Thyroid gland (tissue), 4 donors: ENCODE results near the gene IQSEC1.

ENCODE experiments used
- CTCF ChIP-seq, 6 experiments: fragments of 200-600 bp in 3 of 6; fragments of 450-650 bp in 3 of 6; sonication (generic) in 3 of 6; IDR thresholded peaks; one replicate each; pipeline ENCODE4 v1.5.1; 2016 to 2019; ENCODE audit warnings: antibody characterized with exemption in 6 of 6, mild to moderate bottlenecking in 2 of 6, inconsistent platforms in 1 of 6, moderate library complexity in 1 of 6
- POLR2A ChIP-seq, 2 donors: fragments of 450-650 bp; IDR thresholded peaks; one replicate each; pipeline ENCODE4 v1.6.1; 2017; ENCODE audit warnings: antibody characterized with exemption in 2 of 2, mild to moderate bottlenecking in 2 of 2, moderate library complexity in 1 of 2

GRCh38 chr3:13063225-13063624, 10.0 kb downstream of the IQSEC1 start:
- TF ChIP-seq CTCF (IDR thresholded peaks at IDR 0.05) (no peak), POLR2A (IDR thresholded peaks at IDR 0.05) (no peak)
